HG02678 (cell line): ENCODE results near the gene ADGRG1.

Source experiments
- ATAC-seq: cut with Tn5 transposase; IDR thresholded peaks from one replicate; pipeline ENCODE4 v1.9.1; 2021; ENCODE audit warnings: mild to moderate bottlenecking, moderate library complexity; ENCODE audit not compliant: unreplicated experiment

ADGRG1 gene

DNA sequence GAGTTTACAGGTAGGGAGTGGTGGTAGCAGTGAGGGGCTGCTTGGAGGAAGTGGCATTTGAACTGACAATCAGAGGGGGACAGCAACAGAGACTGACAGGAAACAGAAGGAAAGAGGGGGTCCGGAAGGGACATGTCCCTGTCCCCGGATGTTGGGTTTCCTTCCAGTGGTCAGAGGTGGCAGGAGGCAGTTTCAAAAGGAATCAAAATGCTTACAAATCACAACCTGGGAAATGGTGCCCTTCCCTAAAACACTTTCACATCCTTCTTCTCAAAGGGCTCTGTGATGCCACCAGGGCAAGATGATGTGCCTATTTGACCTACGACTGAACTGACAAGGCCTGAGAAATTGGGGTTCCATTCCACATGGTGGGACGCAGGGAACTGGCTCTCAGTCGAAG lies 19.7 kb downstream of the ADGRG1 start:
- ATAC-seq, result no peak

DNA sequence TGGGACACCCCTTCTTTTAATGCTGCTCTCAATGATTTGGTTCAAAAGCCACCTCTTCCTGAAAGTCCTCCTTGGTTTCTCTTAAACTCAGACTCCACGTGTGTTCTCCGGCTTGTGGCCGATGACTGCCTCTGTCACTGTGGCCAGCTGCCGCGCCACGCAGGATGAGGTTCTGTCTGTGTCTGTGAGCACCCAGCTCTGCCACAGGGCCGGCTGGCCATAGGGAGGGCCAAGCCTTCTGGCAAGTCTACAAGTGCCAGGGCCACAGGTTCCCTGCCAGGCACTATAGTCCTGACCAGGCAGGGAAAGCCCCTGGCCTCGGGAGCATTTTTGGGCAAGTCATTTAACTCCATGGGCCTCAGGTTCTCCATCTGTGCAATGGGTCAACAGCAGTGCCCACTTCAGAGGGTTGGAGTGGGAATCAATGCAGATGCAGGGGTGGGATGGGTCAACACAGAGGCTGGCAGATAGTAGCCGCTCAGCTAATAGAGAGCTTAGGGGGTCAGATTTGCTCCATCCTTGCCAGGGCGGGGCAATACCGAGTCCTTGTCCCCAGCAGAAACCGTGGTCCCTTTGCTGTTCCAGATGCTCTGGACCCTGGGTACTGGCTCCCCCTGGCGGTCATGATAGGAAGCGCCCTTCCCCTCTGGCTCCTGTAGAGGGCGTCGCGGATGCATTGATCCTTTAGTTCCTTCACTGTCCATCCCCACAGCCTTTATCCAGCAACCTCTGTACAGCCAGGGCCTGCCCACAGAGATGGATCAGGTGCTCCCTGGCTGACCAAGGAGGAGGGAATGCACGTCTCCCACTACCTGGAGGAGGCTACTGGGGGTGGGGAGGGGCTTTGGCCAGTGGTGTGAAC lies 20.4 kb downstream of the ADGRG1 start:
- ATAC-seq, result no peak

DNA sequence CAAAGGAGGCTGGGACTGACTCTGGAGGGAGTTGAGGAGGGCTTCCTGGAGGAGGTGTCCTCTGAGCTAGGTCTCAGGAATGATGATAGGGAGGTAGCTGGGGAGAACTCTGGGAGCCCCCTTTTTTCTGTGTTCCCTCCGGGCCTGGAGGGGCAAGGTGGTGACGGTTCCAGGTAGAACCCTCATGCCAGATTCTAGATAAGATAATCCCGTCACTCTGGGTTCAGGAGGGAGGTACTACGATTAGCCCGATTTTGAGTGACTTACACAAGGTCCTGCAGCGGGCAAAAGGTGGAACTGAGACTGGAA lies 21.0 kb downstream of the ADGRG1 start:
- ATAC-seq, result no peak

DNA sequence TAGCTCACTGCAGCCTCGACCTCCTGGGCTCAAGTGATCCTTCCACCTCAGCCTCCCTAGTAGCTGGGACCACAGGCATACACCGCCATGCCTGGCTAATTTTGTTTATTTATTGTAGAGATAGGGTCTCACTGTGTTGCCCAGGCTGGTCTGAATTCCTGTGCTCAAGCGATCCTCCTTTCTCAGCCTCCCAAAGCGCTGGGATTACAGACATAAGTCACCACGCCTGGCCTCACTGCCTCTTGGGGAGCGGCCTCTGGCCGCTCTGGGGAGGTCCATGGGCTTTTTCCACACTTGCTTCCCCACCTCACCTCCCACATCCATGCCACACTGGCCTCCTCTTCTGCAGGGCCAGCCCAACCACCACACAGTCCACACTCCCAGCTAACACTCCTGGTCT lies 21.4 kb downstream of the ADGRG1 start:
- ATAC-seq, result no peak

DNA sequence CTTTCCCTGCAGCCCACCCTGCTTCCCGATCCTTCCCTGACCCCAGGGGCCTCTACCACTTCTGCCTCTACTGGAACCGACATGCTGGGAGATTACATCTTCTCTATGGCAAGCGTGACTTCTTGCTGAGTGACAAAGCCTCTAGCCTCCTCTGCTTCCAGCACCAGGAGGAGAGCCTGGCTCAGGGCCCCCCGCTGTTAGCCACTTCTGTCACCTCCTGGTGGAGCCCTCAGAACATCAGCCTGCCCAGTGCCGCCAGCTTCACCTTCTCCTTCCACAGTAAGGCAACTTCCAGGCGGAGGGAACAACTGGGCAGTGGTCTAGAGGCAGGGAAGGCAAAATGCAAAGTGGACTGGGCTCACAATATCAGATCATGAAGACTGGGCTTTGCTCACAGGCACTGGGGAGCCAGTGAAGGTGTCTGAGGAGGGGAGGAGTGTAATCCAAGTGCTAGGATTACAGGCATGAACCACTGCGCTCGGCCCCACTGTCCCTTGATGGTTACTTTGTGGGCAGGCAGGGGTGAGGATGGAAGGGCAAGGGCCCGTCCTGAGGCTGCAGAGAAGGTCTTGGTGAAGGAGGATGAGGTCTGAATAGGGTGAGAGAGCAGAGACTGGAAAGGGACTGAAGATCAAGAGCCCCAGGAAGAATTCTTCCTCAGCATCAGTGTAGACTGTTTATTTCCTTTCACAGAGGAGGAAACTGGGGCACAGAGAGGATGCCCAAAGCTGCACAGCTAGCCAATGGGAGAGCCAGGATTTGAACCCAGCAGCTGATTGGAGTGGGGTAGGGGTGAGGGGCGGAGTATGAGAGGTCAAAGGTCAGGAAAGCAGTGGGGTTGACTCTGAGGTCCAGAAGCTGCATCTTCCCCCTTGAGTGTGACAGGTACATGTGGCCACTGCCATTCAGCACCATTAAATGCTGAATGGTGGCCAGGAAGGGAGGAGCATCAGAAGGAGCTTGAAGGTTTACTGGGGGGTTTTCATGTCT lies 23.2 kb downstream of the ADGRG1 start:
- ATAC-seq, result no peak

DNA sequence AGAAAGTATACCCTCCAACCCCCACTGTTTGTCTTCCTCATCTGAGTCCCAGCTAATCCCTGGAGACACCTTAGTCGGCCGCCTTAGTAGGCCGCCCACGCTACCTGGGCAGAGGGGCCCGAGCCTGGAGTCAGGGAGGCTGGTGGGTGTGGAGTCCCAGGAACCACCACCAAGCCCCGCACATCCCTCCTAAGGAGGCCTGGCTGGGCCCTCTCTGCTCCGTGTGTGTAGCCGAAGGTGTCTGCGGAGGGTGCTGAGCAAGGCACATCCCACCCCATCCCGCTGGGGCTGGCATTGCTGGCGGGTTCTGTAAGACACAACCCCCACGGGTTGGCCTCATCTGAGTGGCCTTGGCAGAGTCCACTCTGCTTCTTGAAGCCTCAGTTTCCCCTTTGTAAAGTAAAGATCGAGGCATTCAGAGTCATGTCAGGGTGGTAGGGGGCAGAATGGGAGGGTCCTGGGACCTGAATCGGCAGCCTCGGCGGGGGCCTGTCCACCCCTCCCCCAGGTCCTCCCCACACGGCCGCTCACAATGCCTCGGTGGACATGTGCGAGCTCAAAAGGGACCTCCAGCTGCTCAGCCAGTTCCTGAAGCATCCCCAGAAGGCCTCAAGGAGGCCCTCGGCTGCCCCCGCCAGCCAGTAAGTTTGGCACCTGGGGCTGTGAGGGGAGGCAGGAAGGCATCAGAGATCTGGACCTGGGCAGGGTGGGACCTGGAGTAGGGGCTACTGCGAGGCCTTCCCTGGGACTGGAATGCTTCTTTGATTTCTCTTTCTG lies 24.5 kb downstream of the ADGRG1 start:
- no peak for ATAC-seq

DNA sequence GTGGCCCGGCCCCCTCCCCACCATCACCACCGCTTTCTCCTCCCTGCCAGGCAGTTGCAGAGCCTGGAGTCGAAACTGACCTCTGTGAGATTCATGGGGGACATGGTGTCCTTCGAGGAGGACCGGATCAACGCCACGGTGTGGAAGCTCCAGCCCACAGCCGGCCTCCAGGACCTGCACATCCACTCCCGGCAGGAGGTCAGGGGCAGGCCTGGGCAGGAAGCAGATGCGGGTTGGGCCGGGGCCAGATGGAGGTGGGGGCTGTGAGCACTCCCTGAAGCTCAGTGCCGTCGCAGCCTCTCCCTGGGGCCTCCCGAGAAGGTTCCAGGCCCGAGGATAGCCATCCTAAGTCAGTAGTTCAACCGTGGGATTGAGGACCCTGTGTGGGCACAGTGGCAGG lies 25.5 kb downstream of the ADGRG1 start:
- no peak for ATAC-seq

DNA sequence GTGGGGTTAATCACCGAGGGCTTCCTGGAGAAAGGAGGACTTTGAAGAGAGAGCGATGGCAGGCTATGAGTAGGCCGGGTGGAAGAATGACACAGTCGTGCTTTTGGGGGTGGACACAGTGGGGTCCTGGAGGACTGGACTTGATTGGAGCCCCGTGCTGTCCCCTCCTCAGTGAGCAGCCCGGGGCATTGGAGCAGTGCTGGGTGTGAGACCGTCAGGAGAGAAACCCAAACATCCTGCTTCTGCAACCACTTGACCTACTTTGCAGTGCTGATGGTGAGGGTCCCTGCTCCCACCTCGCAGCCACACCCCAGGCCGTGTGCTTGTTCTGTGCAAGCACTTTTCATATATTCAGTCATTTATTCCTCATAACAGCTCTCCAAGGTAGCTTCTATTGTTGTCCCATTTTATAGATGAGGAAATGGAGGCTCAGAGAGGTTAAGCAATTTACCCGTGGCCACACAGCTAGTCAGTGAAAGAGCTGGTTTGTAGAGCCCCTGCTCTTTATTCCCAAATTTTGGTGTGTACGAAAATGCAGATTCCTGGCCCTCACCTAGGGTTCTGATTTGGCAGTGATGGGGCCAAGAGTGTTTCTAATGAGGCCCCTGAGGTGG lies 28.0 kb downstream of the ADGRG1 start:
- no peak for ATAC-seq

DNA sequence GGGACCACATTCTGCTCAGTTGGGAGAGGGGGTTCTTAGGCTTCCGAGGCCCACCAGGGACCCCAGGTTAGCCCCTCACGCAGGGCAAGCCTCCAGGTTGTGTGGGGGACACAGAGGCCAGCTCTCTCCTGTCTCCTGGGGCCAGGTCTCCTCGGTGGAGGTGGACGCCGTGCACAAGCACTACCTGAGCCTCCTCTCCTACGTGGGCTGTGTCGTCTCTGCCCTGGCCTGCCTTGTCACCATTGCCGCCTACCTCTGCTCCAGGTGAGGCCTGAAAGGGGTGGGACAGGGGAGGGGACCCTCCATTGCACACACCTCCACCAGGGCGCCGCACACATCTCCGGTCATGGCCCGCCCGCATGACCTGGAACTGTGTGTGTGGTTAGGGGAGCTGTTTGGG lies 28.8 kb downstream of the ADGRG1 start:
- ATAC-seq, result no peak

DNA sequence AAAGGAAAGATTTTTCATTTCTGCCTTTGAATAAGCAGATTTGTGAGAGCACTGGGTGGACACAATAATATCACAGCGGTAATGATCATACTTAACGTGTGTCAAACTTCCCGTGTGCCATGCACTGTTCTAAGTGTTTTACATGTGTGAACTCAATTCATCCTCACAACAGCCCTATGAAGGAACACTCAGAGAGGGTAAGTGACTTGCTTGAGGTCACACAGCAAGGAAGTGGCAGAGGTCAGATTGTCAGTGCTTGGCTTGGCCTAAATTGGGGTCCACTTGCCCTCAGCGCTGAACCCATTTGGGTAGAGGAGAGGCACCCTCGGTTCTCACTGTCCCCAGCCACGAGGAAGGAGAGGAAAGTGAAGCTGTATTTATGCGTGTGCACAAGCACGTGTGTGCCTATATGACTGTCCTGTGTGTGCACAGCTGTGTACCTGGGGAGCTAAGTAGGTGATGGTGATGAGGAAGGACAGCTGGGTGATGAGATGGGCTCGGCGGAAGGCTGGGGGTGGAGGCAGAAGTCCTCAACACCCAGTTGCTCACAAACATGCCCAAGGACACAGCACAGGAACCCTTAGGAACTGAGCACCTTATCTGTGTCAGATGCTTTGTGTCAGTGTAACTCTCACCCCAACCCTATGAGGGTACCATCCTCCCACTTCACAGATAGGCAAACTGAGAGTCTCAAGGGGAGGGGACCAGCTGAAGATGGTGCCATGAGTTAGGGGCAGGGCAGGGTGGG lies 29.9 kb downstream of the ADGRG1 start:
- no peak for ATAC-seq

DNA sequence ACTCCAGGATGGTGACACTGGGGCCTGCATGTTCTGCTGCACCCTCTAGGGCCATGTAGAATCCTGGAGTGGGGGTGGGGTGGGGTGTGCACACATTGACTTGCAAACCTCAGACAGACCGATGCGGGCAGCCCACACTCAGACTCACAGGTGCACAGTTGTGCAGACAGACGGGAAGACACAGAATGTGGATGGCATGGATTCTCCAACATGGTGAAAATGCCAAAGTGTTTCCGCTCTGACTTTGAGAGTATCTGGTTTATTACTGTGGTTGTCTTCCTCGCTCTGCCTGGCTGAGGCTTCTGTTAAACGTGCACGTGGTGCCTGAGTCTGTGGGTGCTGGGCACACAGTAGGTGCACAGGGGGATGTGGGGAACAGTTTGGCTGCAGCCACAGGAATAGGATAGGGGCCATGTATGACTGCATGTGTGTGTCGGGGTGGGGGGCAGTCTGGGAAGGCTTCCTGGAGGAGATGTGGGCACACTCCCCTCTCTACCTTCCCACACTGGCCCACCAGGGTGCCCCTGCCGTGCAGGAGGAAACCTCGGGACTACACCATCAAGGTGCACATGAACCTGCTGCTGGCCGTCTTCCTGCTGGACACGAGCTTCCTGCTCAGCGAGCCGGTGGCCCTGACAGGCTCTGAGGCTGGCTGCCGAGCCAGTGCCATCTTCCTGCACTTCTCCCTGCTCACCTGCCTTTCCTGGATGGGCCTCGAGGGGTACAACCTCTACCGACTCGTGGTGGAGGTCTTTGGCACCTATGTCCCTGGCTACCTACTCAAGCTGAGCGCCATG lies 30.6 kb downstream of the ADGRG1 start:
- no peak for ATAC-seq

DNA sequence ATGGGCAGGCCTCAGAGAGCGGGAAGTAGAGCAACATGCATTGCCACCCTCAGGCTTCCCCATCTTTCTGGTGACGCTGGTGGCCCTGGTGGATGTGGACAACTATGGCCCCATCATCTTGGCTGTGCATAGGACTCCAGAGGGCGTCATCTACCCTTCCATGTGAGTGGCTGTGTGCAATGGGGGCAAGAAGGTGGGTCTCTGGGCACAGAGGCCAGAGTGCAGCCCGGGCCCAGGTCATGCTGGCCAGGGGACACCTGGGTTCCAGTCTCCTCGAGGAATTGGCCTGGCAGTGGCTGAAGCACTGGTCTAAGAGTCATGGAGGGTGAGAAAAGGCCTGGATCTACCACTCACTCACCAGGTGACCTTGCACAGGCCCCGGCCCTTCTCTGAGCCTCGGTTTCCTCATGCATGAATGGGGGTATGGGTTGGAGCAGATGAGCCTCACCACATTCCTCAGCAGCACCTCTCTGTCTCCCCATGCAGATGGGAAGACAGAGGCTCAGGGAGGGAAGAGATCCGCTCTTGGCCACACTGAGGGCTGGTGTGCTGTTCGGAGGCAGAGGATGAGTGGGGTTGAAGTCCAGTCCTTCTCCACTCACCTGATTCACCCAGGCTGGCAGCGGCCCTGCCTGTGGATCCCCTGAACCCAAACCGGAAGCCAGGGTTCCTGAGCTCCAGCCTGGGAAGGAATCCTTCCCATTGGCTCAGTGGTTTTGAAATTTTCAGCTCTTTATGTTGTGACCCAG lies 32.5 kb downstream of the ADGRG1 start:
- no peak for ATAC-seq

DNA sequence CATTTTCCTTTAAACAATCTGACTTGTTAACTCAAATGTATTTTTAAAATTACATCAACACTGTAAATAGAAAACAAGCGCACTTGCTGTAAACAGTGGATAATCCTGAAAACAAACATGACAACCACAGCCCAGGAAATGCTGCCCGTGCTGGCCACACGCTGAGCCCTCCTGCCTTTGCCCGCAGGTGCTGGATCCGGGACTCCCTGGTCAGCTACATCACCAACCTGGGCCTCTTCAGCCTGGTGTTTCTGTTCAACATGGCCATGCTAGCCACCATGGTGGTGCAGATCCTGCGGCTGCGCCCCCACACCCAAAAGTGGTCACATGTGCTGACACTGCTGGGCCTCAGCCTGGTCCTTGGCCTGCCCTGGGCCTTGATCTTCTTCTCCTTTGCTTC lies 33.1 kb downstream of the ADGRG1 start:
- ATAC-seq, result no peak

DNA sequence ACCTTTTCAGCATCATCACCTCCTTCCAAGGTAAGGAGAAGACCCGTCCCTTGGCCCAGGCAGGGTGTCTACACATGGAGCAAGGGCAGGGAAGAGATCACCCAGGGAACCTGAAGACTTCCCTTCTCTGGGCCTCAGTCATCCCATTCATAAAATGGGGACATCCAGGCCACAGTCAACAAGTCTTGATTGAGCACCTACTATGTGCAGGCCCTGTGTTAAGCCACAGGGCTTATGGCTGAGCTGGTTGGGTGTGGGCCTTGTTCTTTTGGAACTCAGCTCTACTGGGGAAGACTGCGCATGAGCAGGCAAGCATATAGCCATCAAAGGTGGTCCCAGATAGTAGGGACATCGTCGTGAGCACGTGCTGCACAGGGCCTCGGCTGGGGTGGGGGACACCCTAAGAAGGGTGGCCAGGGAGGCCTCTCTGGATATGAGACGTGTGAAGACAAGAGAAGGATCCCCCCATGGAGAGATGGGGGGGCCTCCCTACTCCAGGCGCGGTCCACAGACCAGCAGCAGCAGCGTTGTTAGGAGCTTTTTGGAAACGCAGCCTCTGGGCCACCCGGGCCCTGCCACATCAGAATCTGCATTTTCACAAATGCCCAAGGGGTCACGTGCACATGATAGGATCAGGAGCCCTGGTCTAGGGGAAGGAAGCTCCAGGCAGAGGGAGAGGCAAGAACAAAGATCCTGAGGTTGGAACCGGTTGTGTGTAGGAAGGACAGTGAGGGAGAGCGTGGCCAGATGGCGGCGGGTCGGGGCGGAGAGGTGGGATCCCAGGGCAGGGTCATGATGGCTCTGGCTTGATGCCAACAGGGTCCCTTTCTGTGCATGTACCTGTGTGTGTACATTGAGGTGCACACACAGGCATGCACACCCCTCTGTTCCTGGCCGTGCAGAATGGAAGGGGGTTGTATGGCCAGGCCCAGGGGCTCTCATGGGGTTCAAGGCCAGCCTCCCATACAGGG lies 33.8 kb downstream of the ADGRG1 start:
- ATAC-seq, result no peak

DNA sequence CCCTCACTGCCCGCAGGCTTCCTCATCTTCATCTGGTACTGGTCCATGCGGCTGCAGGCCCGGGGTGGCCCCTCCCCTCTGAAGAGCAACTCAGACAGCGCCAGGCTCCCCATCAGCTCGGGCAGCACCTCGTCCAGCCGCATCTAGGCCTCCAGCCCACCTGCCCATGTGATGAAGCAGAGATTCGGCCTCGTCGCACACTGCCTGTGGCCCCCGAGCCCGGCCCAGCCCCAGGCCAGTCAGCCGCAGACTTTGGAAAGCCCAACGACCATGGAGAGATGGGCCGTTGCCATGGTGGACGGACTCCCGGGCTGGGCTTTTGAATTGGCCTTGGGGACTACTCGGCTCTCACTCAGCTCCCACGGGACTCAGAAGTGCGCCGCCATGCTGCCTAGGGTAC lies 35.0 kb downstream of the ADGRG1 start:
- no peak for ATAC-seq

DNA sequence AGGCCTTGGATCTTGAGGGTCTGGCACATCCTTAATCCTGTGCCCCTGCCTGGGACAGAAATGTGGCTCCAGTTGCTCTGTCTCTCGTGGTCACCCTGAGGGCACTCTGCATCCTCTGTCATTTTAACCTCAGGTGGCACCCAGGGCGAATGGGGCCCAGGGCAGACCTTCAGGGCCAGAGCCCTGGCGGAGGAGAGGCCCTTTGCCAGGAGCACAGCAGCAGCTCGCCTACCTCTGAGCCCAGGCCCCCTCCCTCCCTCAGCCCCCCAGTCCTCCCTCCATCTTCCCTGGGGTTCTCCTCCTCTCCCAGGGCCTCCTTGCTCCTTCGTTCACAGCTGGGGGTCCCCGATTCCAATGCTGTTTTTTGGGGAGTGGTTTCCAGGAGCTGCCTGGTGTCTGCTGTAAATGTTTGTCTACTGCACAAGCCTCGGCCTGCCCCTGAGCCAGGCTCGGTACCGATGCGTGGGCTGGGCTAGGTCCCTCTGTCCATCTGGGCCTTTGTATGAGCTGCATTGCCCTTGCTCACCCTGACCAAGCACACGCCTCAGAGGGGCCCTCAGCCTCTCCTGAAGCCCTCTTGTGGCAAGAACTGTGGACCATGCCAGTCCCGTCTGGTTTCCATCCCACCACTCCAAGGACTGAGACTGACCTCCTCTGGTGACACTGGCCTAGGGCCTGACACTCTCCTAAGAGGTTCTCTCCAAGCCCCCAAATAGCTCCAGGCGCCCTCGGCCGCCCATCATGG lies 35.7 kb downstream of the ADGRG1 start:
- no peak for ATAC-seq

DNA sequence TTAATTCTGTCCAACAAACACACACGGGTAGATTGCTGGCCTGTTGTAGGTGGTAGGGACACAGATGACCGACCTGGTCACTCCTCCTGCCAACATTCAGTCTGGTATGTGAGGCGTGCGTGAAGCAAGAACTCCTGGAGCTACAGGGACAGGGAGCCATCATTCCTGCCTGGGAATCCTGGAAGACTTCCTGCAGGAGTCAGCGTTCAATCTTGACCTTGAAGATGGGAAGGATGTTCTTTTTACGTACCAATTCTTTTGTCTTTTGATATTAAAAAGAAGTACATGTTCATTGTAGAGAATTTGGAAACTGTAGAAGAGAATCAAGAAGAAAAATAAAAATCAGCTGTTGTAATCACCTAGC lies 36.2 kb downstream of the ADGRG1 start:
- no peak for ATAC-seq
